Measurements from ENCODE around the gene TTLL12.

DNA sequence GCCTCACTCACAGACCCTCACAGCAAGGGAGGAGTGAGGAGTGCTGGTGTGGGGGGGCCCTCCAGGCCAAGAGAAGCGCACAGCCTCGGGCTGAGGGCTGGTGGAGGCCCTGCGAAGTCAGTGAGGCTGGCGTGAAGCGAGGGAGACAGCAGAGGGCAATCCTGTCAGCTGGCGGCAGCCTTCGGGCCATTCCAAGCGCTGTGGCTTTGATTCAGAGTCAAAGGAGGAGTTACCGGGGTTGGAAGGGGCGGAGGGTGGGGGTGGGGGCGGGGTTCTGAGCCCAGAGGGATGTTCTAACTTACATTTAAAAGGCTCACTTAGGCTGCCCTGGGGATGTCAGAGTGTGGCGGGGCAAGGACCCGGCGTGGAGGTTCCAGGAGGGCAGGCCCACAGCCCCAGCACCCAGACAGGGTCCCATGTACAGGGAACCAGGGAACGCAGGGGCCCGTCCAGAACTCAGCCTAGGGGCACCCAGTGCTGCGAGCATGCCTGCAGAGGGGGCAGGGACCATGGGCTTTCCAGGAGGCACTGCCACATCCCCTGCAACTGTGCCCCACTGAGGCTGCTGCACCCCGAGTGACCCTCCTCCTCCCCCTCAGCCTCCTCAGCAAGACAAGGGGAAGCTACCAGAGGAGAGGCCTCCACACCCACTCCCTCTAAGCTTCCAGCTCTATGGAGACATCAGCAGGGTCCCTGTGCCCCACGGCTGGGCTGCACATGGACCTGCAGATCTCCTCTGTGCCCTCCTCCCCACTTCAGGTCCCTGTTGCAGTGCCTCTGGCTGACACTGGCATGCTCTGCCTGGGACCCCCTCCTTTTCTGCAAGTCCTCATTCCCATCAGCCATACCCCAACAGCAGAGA is 39.7 kb upstream of the TTLL12 start:
- TF ChIP-seq POLR2A (IDR thresholded peaks at IDR 0.05; ENCODE audit: low read length): no peak
- TF ChIP-seq GATA1 (IDR thresholded peaks at IDR 0.05; ENCODE audit: low read depth, low read length): no peak
